GM18861 (cell line): Measurements from ENCODE around the gene TENM4.
"Not testable (repeated sequence)": the region's sequence is repeated elsewhere in the genome, so short reads cannot be mapped to it uniquely, and the experiment has no call there.

Experiments used
- ATAC-seq: cut with Tn5 transposase; IDR thresholded peaks from one replicate; pipeline ENCODE4 v1.9.1; 2021; ENCODE audit not compliant: unreplicated experiment

The TENM4 gene

DNA sequence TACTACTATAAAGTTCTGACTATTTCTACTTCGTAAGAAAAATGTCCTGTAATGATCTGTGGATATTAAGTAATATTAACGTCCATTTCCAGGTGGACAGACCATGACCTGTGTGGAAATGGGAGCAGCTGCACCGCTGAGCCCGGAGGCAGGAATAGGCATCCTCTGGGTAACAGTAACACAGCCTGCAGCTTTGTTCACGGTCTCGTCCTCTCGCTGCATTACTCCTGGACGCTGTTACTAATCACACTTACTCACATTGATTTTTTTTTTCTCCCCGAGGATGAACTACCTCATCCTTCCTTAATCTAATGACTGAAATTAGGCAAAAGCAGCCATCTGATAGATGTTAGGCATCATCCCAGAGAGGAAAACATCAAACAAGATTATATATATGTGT is 520.5 kb downstream of the TENM4 start:
- ATAC-seq: no peak

DNA sequence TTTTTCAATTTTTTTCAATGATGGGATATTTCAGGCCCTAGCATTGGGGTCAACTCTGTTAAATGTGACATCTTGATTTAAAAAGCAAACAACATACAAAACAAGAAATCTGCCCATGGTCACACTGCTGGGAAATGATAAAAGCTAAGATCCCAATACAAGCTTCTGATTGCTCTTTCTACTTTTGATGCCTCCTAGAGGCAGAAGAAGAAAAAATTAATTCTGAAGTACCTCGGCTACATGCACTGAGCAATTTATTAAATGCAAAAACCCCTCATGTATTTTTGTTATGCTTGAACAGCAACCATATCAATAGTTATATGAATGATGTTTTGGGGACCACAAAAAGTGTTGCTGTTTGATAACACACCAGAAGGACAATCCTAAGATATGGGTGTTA is 524.1 kb downstream of the TENM4 start:
- no peak for ATAC-seq

DNA sequence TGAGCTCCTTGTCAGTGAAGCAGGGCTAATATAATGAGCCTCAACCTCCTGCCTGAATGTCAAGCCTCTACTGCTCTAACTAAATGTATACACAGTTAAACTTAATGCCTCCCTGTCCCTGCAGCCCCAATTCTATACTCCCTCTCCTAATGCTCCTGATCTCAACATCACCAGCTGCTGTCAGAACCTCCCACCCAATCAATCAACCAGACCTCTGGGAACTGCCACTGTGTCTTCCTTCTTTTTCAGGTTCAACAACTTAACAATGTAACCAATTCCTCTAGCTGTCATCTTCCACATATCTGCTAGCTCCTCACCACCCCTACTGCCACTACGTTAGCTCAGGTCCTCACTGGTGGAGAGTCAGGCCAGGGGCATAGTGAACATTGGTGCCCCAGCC is 526.3 kb downstream of the TENM4 start:
- no peak for ATAC-seq

DNA sequence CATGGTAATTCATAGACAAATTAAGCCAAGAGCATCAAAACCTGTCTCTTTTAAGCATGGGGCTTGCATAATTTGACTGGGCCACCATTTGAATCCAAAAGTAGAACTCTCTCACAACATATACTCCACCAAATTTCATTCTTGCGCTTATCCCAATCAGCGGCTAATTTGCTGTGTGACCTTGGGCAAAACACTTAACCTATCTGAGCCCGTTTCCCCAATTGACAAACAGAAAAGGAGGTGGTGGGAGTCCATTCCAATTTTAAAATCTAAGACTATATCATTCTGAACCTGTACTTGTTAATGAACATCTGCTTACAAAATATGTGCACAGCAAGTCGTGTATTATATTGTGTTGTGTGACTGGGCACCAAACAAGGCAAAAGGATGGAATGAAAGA is 528.1 kb downstream of the TENM4 start:
- no peak for ATAC-seq

DNA sequence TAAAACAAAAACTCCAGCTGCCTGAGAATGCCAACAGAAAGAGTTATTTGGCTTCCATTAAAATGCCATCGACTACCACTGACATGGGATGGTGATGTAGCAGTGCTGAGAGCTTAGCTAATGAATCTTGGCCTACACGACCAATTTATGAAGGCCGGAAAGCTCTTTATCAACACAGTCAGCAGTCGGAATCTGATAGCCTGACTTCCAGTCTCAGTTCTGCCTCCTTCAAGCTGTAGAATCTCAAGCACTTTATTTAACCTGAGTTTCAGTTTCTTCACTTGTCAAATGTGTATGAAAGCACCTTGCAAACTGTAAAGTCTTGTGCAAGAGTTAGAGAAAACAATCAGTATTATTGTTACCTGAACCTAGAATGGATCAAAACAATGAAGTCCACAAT is 530.5 kb downstream of the TENM4 start:
- no peak for ATAC-seq

DNA sequence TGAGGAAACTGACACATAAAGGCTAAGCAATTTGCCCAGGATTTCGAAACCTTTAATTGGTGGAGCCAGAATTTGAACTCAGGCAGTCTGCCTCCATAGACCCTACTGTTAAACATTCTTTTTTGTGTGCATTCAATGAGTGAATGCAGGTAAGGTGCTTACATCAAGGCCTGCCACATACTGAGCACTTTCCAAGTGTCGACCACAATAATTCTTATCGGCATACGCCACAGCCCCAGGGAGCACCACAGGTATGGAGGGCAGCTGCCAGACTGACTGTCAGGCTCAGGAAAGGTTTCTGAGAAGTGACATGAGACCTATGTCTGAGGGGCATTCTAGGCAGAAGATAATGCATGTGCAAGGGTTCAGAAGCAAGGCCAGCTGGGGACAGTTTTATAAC is 531.4 kb downstream of the TENM4 start:
- ATAC-seq: no peak

DNA sequence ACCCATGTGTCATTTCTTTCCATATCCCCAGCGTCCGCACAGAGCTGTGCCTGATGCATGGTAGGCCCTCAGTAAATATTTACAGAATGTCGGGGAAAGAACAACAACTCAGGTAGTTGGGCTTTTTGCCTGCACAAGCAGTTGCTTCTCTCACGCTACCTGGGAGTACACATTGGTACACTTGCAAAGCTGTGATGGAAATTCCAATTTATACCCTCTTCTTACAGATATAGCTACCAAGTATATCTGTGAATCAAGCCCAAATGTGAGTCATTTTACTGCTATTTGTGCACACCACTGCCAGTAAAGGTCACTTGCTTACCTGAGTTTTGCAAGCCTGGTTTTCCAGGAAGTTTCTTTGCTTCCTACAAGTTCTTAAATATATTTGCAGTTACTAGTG is 533.2 kb downstream of the TENM4 start:
- no peak for ATAC-seq

DNA sequence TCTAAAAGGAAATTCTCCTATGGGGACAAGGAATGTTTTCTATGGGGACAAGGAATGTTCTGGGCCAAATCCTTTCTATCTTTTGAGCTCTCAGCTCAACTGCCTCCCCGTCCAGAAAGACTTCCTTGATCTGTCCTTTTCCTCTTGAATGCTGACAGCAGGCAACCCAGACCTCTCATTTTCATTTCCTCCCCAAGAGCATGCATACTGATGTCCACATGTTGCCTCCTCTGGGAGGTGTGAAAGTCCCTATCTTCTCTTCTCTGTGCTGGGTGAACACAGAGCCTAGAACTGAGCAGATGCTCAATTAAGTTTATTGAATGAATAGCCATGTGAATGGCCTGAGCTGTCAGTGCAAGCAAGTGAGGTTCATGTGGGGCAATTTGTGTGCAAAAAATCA is 534.3 kb downstream of the TENM4 start:
- ATAC-seq: no peak

DNA sequence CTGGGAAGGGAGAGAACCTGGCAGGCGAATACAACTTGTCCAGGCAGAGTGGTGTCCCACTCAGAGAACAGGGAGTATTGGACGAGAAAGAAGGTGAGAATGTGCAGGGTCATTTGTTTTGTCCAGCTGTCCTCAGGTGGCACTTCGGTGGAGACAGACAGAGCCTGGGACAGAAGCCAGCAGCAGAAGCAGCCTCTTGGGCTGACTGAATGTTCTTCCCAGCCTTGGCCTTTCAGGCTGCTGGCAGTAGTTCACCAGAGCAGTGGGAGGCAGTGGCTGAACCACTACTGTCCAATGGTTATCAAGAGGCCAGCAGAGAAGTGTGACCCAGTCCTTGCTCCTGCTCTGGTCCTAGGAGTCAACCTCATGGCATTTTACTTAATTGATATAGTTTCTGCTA is 535.1 kb downstream of the TENM4 start:
- ATAC-seq: no peak

DNA sequence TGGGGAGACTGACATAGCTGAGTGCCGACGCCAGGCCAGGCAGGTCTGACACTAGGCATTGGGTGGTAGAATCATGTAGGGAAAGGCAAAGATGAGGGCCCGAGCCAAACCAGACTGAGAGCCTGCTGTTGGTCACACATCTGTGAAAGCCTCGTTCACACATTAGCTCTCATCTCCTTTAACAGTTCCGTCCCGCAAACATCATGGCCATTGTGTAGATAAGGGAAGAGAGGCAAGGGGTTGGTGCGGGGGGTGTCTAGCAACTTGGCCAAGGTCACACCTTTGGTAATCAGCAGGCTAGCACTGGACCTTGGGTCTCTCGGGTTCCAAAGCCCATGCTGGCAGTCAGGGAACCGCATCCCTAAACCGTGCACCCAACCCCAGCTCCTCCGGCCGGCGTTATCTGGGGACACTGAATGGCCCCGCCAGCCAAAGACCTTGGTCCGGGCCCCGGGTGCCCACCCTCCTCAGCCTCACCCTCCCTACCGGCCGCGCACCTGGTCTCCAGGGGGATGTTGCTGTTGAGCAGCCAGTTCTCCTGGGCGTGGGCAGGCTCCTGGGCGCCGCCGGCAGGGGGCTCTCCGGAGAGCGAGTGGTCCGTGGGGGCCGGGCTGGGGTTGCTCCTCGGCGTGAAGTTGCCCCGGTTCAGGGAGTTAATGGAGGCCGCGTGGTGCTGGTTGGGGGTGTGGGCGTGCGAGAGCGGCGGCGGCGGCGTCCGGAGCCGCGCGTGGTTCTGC is 537.9 kb downstream of the TENM4 start:
- ATAC-seq: no peak

DNA sequence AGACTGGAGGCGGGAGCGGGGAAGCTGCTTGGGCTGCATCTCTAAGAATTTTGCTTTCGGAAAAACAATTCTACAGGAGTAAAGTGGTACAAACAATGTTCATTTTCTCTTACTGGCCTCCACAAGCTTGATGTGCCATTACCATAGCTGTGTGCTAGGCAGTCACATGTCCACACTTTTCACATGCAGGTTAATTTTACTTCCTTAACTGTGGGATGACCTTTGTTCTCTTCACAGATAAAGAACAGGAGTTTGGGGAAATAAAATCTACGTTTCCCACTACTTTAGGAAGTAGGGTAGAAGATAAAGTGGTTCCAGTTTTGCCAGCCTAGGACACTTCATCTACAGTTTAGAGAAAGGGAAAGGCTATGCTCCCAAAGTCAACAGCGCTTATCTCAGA is 539.0 kb downstream of the TENM4 start:
- ATAC-seq: no peak

DNA sequence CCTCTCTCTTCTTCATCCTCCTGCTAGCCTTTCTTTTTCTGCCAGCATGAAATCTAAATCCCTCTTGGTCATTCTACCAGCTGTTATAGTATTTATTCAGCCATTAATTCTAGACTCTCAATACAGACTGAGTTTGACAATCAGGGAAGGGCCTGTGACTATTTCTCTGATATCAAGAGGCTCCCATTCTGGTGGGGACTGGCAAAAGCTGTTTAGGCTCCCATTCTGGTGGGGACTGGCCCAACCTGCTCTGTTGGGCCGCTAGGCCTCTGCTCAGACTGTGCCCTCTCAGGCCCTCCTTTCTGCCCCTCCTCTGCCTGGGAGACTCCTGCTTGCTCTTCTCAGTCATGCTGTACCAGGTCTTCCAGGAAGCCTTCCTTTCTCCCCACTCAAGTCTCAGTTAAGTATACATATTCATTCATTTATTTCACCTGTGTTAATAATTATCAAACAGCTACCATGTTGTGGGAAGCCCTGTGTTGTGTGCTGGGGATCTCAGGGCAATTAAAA is 542.5 kb downstream of the TENM4 start:
- no peak for ATAC-seq

DNA sequence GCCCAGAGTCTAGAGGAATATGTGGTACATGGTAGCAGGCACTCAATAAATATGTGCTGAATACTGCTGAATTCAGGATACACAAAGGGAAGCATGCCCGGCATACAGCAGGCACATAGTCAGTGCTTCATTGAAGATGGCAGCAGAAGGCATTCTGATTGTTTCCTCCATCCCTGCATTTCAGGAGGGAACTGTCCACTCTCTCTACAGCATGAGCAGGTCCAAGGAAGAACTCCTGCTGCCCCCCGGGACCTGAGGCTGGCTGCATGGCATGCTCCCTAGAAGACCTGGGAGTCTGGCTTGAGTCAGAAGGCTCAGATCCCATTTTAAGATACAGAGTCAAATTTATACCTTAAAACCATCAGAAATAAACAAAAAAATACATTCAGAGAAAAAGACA is 546.8 kb downstream of the TENM4 start:
- no peak for ATAC-seq

DNA sequence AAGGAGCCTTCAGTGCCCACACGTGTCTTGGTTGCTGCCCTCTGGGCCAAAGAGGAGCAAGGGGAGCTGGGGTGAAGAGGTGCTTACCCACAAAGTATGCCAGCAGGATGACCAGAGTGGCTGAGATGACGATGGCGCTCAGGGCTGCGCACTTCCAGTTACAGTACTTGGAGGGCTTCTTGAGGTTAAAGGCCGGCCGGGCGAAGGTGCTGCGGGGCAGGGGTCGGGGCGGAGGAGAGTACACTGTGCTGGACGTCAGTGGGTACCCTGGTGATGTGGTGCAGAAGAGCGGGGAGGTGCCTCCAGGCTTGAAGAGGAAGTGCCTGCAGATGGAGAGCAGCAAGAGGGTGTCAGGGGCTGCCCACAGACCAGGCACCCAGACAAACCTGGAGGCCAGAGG is 551.1 kb downstream of the TENM4 start:
- ATAC-seq: no peak

DNA sequence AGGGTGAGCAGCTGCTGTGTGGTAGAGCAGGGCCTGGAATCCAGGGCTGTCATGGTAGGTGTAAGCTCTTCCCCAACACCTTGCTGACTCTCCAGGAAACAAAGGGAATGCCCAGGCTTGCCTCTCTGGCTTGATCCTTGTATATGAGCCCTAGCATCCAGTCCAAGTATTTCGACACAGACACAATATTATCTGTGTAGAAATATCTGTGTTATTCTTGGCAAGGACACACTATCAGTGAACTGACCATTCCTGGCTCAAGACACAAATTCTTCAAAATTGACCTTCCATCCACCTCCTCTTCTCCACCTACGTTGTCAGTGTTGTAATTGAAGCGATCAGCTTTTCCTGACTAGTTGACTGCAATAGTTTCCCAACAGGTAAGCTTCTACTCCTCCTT is 554.2 kb downstream of the TENM4 start:
- ATAC-seq: no peak

DNA sequence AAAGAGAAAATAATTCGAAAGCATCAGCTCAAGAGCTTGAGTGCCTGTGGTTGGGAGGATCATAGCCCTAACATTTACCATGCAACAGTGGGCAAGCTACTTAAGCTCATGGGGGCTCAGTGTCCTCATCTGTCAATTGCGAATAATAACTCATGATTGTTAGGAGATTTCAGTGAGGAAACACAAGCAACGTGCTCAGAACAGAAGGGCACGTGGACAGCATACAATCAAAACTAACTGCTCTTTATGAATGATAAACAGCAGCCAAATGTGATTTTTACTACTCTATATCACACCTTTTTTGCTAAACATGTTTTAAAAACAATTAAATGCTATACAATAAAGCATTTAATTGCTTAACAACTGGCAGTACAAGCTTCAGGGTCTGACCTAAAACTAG is 556.1 kb downstream of the TENM4 start:
- no peak for ATAC-seq

DNA sequence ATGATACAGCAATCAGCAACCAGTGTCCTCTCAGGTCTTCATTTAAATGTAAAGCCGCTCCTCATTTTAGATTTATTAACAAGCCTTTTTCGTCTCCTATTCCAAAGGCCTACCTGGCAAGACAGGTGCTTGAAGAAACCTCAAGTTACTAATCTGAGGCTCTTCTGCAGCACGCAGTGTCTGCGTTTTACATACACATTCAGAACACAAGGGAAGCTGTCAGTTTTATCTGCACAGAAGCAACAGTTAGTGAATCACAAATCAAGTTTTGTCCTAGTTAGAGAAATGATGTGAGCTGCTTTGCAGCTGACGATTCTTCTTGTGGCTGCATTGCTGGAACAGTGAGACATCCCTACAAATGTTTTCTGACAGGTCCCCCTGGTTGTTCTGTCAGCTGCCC is 557.3 kb downstream of the TENM4 start:
- no peak for ATAC-seq

DNA sequence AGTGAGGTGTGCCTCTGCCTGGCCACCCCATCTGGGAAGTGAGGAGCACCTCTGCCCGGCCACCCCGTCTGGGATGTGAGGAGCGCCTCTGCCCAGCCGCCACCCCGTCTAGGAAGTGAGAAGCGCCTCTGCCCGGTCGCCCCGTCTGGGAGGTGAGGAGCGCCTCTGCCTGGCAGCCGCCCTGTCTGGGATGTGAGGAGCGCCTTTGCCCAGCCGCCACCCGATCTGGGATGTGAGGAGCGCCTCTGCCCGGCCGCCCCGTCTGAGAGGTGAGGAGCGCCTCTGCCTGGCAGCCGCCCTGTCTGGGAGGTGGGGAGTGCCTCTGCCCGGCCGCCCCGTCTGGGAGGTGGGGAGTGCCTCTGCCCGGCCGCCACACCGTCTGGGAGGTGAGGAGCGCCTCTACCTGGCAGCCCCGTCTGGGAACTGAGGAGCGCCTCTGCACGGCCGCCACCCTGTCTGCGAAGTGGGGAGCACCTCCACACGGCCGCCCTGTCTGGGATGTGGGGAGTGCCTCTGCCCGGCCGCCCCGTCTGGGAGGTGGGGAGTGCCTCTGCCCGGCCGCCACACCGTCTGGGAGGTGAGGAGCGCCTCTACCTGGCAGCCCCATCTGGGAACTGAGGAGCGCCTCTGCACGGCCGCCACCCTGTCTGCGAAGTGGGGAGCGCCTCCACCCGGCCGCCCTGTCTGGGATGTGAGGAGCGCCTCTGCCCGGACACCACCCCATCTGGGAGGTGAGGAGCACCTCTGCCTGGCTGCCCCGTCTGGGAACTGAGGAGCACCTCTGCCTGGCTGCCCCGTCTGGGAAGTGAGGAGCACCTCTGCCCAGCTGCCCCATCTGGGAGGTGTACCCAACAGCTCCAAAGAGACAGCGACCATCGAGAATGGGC is 561.5 kb downstream of the TENM4 start:
- ATAC-seq: not testable (repeated sequence)

DNA sequence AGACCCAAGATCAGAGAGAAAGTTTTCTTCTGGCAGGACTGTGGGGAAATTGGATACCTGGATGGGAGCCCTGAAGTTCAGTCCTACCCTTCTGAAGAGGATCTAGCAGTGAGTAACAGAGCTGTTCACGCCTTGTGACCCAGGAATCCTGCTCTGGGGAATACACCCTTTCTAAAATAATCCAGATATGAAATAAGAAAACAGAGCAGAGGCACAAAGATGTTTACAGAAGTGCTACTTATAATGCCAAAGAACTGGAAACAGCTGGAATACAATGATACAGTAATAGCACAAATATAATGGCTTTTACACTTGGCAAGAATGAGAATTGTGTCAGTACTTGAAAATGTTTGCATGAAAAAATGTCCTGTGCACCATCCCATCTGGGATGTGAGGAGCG is 562.2 kb downstream of the TENM4 start:
- ATAC-seq: no peak

DNA sequence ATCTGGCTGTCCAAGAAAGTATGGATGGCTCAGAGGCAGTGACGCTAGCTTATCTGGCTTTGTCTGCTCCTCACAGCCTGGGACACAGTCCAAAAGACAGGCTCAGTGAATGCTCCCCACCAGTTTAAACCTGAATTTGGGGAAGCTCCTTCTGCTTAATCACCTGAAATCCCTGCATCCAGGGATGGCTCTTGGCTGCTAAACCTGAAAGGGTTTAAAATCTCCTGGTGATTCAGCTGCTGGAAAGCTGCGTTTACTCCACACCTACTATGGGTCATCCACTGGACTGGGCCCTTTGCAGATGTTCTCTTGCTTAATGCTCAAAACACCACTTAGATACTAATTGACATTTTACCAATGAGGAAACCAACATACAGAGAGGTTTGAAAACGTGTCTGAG is 564.2 kb downstream of the TENM4 start:
- no peak for ATAC-seq

DNA sequence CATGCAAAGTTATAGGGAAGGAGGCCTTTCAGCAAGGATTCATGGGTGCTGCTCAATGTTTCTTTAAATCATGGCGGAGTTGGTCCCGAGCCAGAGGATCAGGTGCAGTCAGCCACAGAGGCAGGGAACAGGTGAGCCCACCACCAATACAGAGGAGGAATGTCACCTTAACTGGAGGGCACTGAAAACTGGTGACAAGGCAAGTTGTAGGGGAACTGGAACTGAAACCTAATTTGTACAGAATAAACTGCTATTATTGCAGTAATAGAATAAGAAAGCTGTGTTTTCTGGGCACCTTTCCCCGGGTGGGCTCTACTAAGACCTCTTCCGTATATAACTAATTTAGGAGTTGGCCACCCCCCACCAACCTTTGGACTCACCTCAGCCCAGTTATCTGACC is 570.2 kb downstream of the TENM4 start:
- ATAC-seq: no peak

DNA sequence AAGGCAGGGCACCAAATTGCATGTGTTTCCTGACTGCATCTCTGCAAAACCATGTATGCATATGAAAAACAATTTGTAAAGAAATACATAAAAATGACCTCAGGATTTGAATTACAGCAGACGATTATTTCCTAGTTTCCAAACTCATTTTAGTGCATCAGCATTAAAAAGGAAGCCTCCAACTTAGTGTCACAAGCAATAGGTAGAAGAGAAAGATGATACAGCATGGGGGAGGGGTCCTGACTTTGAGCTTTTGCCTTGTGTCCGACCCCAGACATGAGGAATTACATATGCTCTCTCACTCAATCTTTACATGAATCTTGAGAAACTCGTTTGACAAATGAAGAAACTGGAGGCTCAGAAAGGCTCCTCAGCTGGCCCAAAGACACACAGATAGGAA is 571.5 kb downstream of the TENM4 start:
- ATAC-seq: no peak
